Kidney tubule cell (primary cell): ENCODE data around the gene ZIC2.

Experiments
- DNase-seq: peaks from one replicate; pipeline ENCODE4 v3.0.0-alpha.2; 2018; ENCODE audit warnings: low spot score

ZIC2 gene

GRCh38 chr13:99959540-99960230, 21.9 kb upstream of the ZIC2 start:
- peak; percentile 52 for DNase-seq

DNA sequence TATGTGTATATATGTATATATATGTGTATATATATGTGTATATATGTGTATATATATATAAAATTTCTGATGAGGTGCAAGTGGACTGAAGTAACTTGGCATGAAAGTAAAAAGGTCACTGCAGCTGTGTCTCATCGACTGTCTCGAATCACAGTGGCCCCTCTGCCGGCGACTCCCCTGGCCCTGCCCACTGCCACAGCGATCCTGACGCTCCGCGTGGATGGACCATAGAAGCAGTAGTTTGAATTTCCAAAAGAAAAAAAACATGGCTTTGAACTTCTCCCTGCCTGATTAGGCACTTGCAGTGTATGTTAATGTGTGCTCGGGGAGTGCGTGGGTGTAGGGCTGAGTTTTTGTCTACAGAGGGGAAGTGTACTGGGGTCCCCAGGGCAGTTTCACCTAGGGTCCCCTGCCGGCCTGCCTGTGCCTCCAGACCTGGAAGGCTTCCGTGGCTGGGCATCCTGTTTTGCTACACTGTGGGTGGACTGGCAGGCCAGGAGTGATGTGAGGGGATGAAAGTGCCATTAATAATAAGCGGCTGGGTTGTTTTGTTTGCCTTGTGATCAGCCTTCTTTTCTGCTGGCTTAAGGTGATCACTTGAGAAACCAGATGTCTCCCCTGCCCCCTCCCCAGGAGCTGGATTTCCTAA, 20.8 kb upstream of the ZIC2 start:
- no peak for DNase-seq

GRCh38 chr13:99961636-99962035, 19.9 kb upstream of the ZIC2 start:
- DNase-seq: no peak

DNA sequence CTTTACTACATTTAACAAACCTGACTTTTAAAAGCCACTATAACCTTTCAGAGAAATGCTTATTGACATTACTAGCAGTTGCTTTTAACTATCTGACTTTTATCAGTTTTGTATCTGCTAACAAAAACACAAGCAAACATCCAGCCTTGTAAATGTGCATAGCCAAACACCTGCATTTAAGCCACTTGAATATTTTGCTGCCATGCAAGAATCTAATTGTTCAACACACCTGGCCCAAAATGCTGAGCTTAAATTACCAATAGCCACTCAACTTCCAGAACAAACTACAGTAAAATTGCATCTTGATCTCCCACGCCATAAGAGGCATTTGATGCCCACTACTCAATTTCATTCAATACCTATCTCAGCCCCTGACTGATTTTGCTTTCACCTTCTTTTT, 19.3 kb upstream of the ZIC2 start:
- DNase-seq: no peak

DNA sequence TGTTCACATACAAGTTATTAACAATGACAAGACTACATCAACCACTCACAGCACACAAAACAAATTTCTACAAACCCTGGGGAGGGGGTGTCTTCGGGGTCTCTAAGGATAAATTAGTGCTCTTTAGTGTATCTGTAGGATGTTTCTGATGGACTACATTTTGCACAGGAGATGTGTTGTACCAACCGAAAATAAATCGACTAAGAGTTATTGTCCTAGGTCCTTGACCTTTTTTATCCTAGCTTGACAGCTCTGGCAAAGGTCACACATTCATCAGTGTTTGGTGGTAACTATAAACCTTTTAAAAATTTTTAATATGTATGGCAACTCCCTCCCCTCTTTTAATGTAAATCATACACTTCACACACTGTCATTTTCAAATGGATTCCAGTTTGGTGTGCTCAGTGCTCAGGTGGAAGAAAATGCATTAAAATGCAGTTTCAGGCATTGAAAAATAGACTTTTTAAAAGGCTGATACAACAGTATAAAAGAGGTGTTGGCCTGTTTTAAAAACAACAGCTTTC, 17.7 kb upstream of the ZIC2 start:
- DNase-seq: no peak

GRCh38 chr13:99965329-99966000, 16.1 kb upstream of the ZIC2 start:
- DNase-seq: no peak

- DNase-seq: no peak
These were observed 15.3 kb upstream of the ZIC2 start for GRCh38 chr13:99966064-99966805.

DNA sequence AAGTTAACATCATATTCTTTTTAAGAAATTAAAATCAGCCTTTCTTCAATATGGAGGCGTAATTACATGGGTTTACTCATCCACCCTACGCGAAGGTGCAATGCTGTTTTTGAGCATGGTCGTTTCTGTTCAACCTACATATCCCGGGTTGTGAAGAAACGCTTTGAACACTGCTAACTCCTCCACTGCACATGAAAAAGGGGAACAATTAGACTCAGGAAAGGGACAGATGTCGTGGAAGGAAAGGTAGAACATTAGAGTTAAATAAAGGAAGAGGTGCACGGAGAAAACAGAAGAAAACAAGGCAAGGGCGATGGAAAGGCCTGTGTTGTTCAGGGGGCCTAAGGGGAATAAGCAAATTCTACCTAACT, 14.1 kb upstream of the ZIC2 start:
- DNase-seq: no peak

GRCh38 chr13:99967869-99968520, 13.6 kb upstream of the ZIC2 start:
- no peak for DNase-seq

GRCh38 chr13:99968521-99969452, 12.8 kb upstream of the ZIC2 start:
- DNase-seq: peak; percentile 28

DNA sequence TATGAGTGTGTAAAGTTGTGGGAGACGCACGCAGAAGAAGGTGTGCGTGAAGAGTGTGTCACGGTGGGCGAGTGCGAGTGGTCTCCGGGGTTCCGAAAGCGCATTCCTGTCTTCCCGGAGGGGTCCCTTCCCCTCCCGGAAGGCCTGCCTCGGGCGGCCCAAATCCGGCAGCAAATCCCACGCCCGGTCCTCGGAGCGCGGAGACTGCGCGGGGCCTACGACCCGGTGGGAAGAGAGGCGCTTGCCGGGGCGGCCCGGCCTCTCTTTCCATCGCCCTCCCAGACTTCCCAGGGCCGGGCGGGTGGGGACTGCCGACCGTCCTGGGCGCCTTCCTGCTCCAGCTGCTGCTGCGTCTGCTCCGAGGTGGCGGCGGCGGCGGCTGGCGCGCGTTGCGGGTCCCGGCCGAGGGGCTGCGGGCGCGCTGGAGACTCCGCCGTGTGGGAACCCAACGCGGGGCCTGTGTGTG, 12.1 kb upstream of the ZIC2 start:
- DNase-seq: no peak

DNA sequence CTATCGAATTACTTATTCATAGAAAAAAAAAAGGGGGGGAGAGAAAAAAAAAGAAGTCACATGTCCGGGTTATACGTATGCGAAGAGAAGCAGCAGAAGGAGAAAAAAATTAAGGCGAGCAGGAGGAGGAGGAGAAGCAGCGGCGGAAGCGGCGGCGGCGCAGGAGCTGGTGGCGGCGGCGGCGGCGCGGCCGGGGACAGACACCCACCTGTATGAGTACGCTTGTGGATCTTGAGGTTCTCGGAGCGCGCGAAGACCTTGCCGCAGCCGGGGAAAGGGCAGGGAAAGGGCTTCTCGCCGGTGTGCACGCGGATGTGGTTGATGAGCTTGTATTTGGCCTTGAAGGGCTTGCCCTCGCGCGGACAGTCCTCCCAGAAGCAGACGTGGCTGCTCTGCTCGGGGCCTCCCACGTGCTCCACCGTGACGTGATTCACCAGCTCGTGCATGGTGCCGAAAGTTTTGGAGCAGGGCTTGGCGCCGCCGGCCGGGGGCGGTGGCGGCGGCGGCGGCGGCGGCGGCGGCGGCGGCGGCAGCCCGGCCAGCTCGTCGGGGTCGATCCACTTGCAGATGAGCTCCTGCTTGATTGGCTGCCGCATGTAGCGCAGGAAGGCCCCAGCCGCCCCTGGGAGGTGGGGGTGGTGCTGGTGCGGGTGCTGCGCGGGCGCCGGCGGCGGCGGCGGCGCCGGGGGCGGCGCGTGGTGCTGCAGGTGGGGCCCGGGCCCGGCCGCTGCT, 11.5 kb upstream of the ZIC2 start:
- DNase-seq: peak; percentile 38

DNA sequence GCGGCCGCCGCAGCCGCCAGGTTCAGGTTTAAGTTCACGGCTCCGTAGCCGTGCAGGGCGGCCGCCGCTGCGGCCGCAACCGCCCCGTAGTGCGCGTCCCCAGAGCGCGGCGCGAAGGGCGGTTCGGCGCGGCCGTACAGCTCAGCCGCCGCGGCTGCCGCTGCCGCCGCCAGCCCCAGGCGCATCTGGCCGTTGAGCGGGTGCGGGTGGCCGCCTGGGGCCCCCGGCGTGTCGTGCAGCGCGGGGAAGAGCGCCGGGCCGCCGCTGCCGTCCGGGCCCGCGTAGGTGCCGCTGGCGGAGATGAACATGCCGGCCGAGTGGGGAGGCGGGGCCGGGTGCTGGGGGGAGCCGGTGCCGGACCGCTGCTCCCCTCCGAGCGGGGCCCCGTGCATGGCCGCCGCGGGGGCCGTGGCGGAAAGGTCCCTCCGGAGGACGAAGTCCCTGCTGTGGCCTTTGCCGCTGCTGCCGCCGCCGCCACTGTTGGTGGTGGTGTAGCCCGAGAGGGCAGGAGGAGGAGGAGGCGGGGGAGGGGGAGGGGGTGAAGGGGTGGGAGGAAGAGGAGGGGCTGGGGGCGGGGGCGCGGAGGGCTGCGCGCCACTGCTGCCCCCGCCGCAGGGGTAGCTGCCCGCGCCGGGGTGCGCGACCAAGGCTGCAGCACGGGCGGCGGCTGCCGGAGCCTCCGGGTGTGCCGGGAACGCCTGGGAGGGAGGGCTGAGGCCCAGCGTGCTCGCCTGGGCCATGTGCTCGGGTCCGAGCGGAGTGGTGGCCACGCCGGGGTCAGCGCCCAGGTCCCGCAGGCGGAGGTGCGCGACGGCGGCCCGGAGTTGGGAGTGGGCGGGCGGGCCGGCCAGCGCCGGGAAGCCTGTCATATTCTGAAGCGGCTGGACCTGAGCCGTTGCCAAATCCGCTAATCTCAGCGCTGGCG, 10.7 kb upstream of the ZIC2 start:
- DNase-seq: no peak

GRCh38 chr13:99971576-99972189, 9.9 kb upstream of the ZIC2 start, which contains the start of gene ZIC5:
TSS of gene ZIC5 (minus strand) at chr13:99971767. CDS start at chr13:99971603, 164 bp downstream.
- DNase-seq: no peak

DNA sequence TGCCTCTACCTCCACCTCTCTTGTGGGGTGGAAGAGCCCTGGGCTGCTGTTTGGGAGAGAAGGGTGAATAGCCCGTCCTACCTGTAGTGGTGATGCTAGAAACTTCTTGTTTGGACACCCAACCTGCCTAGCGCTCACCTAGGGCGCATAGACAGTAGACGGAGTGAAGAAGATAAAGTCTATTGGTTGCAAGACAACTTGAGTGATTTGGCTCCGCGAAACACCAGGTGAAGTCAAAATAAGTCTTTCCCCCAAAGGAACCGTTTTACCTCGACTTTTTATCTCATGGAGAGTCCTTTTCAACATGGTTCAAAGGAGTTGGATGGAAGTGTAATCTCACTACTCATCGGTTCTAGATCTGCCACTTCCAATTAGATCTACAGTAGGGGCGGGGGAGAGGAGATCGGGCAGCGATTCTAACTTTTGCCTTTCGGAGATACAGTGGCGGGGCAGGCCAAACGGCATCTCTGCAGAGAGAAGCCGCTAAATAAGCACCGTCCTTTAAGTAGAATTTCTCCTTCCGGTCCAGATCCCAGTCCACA, 9.3 kb upstream of the ZIC2 start:
- no peak for DNase-seq

DNA sequence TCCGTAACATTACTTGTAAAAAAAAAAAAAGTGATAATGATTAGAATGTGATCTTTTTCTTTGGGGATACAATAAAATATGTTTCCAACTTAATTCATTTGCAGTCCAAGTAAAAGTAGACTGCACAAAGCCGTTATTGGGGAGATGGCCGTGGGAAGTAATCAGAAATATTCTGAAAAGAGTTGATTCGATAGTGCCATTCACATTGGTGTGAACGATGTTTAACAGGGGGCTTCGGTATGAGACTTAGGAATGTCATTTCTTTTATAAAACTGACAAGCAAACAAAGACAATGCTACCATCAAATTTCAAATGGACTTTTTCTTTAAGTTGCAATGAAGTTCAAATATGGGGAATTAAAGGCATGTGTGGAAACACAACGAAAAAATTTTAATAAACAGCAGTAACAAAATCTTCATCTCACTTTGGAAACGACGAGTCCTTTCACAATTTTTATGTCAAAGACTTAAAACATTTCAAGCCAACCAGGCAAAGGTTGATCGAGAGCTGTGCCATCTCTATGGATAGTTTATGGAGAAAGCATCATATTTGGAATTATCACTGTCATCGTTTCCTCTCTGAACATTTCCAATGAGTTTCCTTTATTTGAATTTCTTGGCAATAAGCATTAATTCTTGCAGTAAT, 8.3 kb upstream of the ZIC2 start:
- DNase-seq: no peak

- no peak for DNase-seq
These were observed 7.8 kb upstream of the ZIC2 start for GRCh38 chr13:99973808-99974185.
